Epithelial cell of esophagus (primary cell): ENCODE results near the gene PRRG3.
"Not testable (repeated sequence)": the region's sequence is repeated elsewhere in the genome, so short reads cannot be mapped to it uniquely, and the experiment has no call there.

ENCODE experiments used
- DNase-seq: peaks from one replicate; pipeline ENCODE4 v3.0.0; 2010; ENCODE audit warnings: low read depth
- H3K4me3 ChIP-seq: 2 replicates; pipeline ENCODE4 v1.5.1; 2011; ENCODE audit warnings: mild to moderate bottlenecking, low read length, control low read depth
- CTCF ChIP-seq: IDR thresholded peaks from 2 replicates; pipeline ENCODE4 v1.5.1; 2011; ENCODE audit warnings: low read depth, mild to moderate bottlenecking, low read length, control low read depth, inconsistent platforms; ENCODE audit not compliant: insufficient read depth; ENCODE audit errors: missing control alignments

The PRRG3 gene

GRCh38 chrX:151688695-151689094 is 6.6 kb upstream of the PRRG3 start:
- DNase-seq, result no peak
- H3K4me3 ChIP-seq, result no peak overlapping the region
- no peak for TF ChIP-seq CTCF

- no peak overlapping the region for H3K4me3 ChIP-seq
- TF ChIP-seq CTCF, result no peak
- DNase-seq, result no peak
Observed at GRCh38 chrX:151692825-151693224, 2.4 kb upstream of the PRRG3 start.

GRCh38 chrX:151694121-151694520 is 1.1 kb upstream of the PRRG3 start:
- TF ChIP-seq CTCF, result no peak
- no peak overlapping the region for H3K4me3 ChIP-seq
- DNase-seq, result no peak

DNA sequence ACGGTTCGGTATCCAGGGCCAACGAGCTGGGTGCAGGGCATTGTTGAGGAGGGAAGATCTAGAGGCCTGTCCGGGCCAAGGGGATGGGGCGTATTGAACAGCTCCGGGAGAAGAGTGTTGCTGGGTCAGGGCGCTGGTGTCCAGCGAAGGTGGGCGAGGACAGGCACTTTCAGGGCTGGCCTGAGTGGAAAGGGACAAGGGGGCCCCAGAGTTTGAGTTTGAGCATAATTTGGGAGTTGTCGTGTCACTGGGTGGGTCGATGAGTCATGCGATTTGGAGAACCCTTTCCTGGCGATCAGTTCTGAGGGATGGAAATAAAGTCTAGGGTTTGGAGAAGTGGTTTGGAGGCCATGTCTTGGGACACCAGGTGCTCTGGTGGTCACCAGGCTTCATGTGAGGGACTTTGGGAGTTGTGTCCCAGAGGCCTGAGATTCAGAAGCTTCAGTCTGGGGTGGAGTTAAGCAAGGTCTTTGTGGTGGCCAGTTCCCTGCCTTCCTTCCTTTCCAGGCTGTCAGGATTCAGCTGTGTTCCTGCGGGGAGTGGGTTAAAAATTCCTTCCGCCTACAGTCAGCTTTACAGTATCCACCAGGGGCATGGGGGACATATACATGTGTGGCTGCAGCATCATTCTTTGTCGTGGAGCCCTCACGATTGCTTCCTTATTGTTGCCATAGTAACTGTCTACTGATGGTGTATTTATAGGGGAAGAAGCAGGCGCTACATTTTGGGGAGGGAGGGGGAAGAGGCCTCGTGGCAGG is 504 bp downstream of the PRRG3 start:
- TF ChIP-seq CTCF, result no peak
- no peak overlapping the region for H3K4me3 ChIP-seq
- DNase-seq, result no peak

GRCh38 chrX:151697082-151697481 is 1.8 kb downstream of the PRRG3 start:
- DNase-seq, H3K4me3 ChIP-seq: not testable (repeated sequence)

- H3K4me3 ChIP-seq, result no peak overlapping the region
- no peak for TF ChIP-seq CTCF
- no peak for DNase-seq
Observed at GRCh38 chrX:151697522-151697921, 2.3 kb downstream of the PRRG3 start.

GRCh38 chrX:151698485-151698884 is 3.2 kb downstream of the PRRG3 start:
- no peak for TF ChIP-seq CTCF
- no peak overlapping the region for H3K4me3 ChIP-seq
- no peak for DNase-seq
